ENCODE measurements around the gene WDFY4.

- TF ChIP-seq CTCF (conservative IDR thresholded peaks at IDR 0.05 in 1 of 2, IDR thresholded peaks at IDR 0.05 in 1 of 2; ENCODE audit: extremely low read depth in 1 of 2, insufficient read depth in 1 of 2, low read depth in 1 of 2, low read length in 2 of 2) (no peak), EZH2 (IDR thresholded peaks at IDR 0.05; ENCODE audit: borderline replicate concordance, low read length) (no peak)
These were observed 326.2 kb downstream of the WDFY4 start for GRCh38 chr10:49010865-49011264.

Measured in mammary epithelial cell (primary cell).